Suprapubic skin (tissue), 3 donors: ENCODE data around the gene CRYBG3.

Experiments used
- CTCF ChIP-seq, 2 donors: fragments of 200-600 bp in 1 of 2; fragments of 450-650 bp in 1 of 2; sonication (generic) in 1 of 2; IDR thresholded peaks; one replicate each; pipeline ENCODE4 v1.5.1; 2016 to 2019; ENCODE audit warnings: antibody characterized with exemption in 2 of 2, mild to moderate bottlenecking in 1 of 2, moderate library complexity in 1 of 2
- POLR2AphosphoS5 ChIP-seq, 3 donors: sonication (generic); formaldehyde crosslinking; IDR thresholded peaks; one replicate each; pipeline ENCODE4 v1.6.1; 2017; ENCODE audit warnings: antibody characterized with exemption in 3 of 3

- TF ChIP-seq CTCF (IDR thresholded peaks at IDR 0.05): no peak
- no peak for TF ChIP-seq POLR2AphosphoS5 (IDR thresholded peaks at IDR 0.05)
Measured at GRCh38 chr3:97835761-97836160, 13.9 kb downstream of the CRYBG3 start.
